Adrenal gland (tissue), 5 donors: ENCODE measurements around the gene GSTM3.

Source experiments
- CTCF ChIP-seq, 6 experiments: fragments of 450-650 bp in 4 of 6; fragments of 200-600 bp in 2 of 6; sonication (generic) in 1 of 6; IDR thresholded peaks; 1 replicate in 5 of 6; 2 replicates in 1 of 6; pipeline versions ENCODE4 v1.5.1 to v1.8.0; 2016 to 2021; ENCODE audit warnings: antibody characterized with exemption in 6 of 6, mild to moderate bottlenecking in 2 of 6, moderate library complexity in 1 of 6
- POLR2A ChIP-seq, 2 donors: fragments of 450-650 bp; IDR thresholded peaks; one replicate each; pipeline ENCODE4 v1.6.1; 2017; ENCODE audit warnings: antibody characterized with exemption in 2 of 2, mild to moderate bottlenecking in 2 of 2, moderate library complexity in 1 of 2
- donor health status: DM: no; HTN: no; CAD: no.

GRCh38 chr1:109790329-109790728 lies 49.5 kb upstream of the GSTM3 start:
- TF ChIP-seq POLR2A (IDR thresholded peaks at IDR 0.05) (no peak), CTCF (IDR thresholded peaks at IDR 0.05) (no peak)
